Activated T-helper 17 cell treated with anti-CD3 and anti-CD28 coated beads, Interleukin-2, amount 50 U/mL, for 72 hours (primary cell): ENCODE results near the gene VAMP2. TPM values are rescaled to one million over a fixed set of nuclear protein-coding genes. Genes with fewer than 3 reads are reported as not detected.
A peak's percentile ranks its signal among the peaks of the same experiment; 100 is the strongest.

Experiments used
- ATAC-seq: fragments of 150-1000 bp; cut with Tn5 transposase; replicated peaks from 2 replicates; pipeline ENCODE4 v1.10.0; 2021; ENCODE audit warnings: mild to moderate bottlenecking, moderate library complexity
- H3K27ac Mint-ChIP-seq: one replicate; pipeline ENCODE4 v1.8.0; 2022; ENCODE audit warnings: mixed read lengths
- H3K27me3 Mint-ChIP-seq: one replicate; pipeline ENCODE4 v1.8.0; 2022; ENCODE audit warnings: mixed read lengths
- H3K36me3 Mint-ChIP-seq: one replicate; pipeline ENCODE4 v1.8.0; 2022; ENCODE audit warnings: low read depth, mild to moderate bottlenecking, mixed read lengths
- H3K4me1 Mint-ChIP-seq: one replicate; pipeline ENCODE4 v1.8.0; 2022; ENCODE audit warnings: mixed read lengths
- H3K4me3 Mint-ChIP-seq: one replicate; pipeline ENCODE4 v1.8.0; 2022; ENCODE audit warnings: mild to moderate bottlenecking, mixed read lengths
- H3K9me3 Mint-ChIP-seq: one replicate; pipeline ENCODE4 v1.8.0; 2022; ENCODE audit warnings: mixed read lengths
- total RNA-seq, 2 donors: library from RNA; stranded (reverse); gene quantifications; one replicate each; pipeline ENCODE4 v1.2.3, GENCODE V29; 2022

VAMP2 gene
- total RNA-seq, 2 donors from 2014 or later = 41.7 to 66.2 TPM

- no peaks in the 10 kb centered on the region for H3K9me3 Mint-ChIP-seq
- peaks cover 31% of the 10 kb centered on the region for H3K4me1 Mint-ChIP-seq
- peaks cover 47% of the 10 kb centered on the region for H3K36me3 Mint-ChIP-seq
- no peaks in the 10 kb centered on the region for H3K27me3 Mint-ChIP-seq
- peak overlapping the region; percentile 90 for H3K27ac Mint-ChIP-seq
- ATAC-seq = peak; percentile 6
- peak overlapping the region; percentile 84 for H3K4me3 Mint-ChIP-seq
These were observed 539 bp upstream of the VAMP2 start for GRCh38 chr17:8162997-8163977.

- Mint-ChIP-seq H3K4me3 (peak overlapping the region; percentile 94), H3K9me3 (no peaks in the 10 kb centered on the region), H3K27me3 (no peaks in the 10 kb centered on the region), H3K27ac (peak overlapping the region; percentile 79), H3K36me3 (peaks cover 51% of the 10 kb centered on the region), H3K4me1 (peaks cover 31% of the 10 kb centered on the region)
- no peak for ATAC-seq
These were observed 1.2 kb downstream of the VAMP2 start for GRCh38 chr17:8161289-8162232.

GRCh38 chr17:8160741-8161221 lies 2.0 kb downstream of the VAMP2 start:
- ATAC-seq = no peak
- peaks cover 31% of the 10 kb centered on the region for H3K4me1 Mint-ChIP-seq
- H3K27ac Mint-ChIP-seq = peak overlapping the region; percentile 79
- H3K9me3 Mint-ChIP-seq = no peaks in the 10 kb centered on the region
- peaks cover 51% of the 10 kb centered on the region for H3K36me3 Mint-ChIP-seq
- no peaks in the 10 kb centered on the region for H3K27me3 Mint-ChIP-seq
- H3K4me3 Mint-ChIP-seq = peak overlapping the region; percentile 94

GRCh38 chr17:8160224-8160577 lies 2.5 kb downstream of the VAMP2 start:
- no peaks in the 10 kb centered on the region for H3K27me3 Mint-ChIP-seq
- ATAC-seq = no peak
- H3K4me3 Mint-ChIP-seq = peak overlapping the region; percentile 94
- H3K27ac Mint-ChIP-seq = peak overlapping the region; percentile 79
- H3K4me1 Mint-ChIP-seq = peaks cover 35% of the 10 kb centered on the region
- H3K9me3 Mint-ChIP-seq = no peaks in the 10 kb centered on the region
- peaks cover 51% of the 10 kb centered on the region for H3K36me3 Mint-ChIP-seq

GRCh38 chr17:8159459-8160223 lies 3.1 kb downstream of the VAMP2 start:
- Mint-ChIP-seq H3K27ac (peak overlapping the region; percentile 79), H3K4me3 (peak overlapping the region; percentile 94), H3K27me3 (no peaks in the 10 kb centered on the region), H3K9me3 (no peaks in the 10 kb centered on the region), H3K36me3 (peaks cover 51% of the 10 kb centered on the region), H3K4me1 (peaks cover 37% of the 10 kb centered on the region)
- no peak for ATAC-seq

- Mint-ChIP-seq H3K27ac (peak overlapping the region; percentile 86), H3K36me3 (peaks cover 51% of the 10 kb centered on the region), H3K4me3 (peak overlapping the region; percentile 94), H3K9me3 (no peaks in the 10 kb centered on the region), H3K4me1 (peaks cover 39% of the 10 kb centered on the region), H3K27me3 (no peaks in the 10 kb centered on the region)
- no peak for ATAC-seq
These were observed 3.7 kb downstream of the VAMP2 start for GRCh38 chr17:8159032-8159400.

GRCh38 chr17:8158267-8159031 lies 4.3 kb downstream of the VAMP2 start:
- H3K4me1 Mint-ChIP-seq = peaks cover 45% of the 10 kb centered on the region

GRCh38 chr17:8156246-8156992 lies 6.3 kb downstream of the VAMP2 start:
- Mint-ChIP-seq H3K4me1 (peaks cover 51% of the 10 kb centered on the region), H3K9me3 (no peaks in the 10 kb centered on the region), H3K36me3 (peaks cover 35% of the 10 kb centered on the region), H3K27ac (no peak overlapping the region), H3K27me3 (no peaks in the 10 kb centered on the region), H3K4me3 (no peak overlapping the region)
- peak; percentile 76 for ATAC-seq

More at GRCh38 chr17:8158267-8159031, 4.3 kb downstream of the VAMP2 start:
- Mint-ChIP-seq H3K9me3 (no peaks in the 10 kb centered on the region), H3K4me3 (peak overlapping the region; percentile 94), H3K27ac (peak overlapping the region; percentile 86), H3K27me3 (no peaks in the 10 kb centered on the region), H3K36me3 (peaks cover 51% of the 10 kb centered on the region)
- ATAC-seq = peak; percentile 12

- ATAC-seq = no peak
- Mint-ChIP-seq H3K27ac (no peak overlapping the region), H3K36me3 (peaks cover 30% of the 10 kb centered on the region), H3K4me1 (peaks cover 47% of the 10 kb centered on the region), H3K4me3 (no peak overlapping the region), H3K9me3 (no peaks in the 10 kb centered on the region), H3K27me3 (no peaks in the 10 kb centered on the region)
These were observed 6.8 kb downstream of the VAMP2 start for GRCh38 chr17:8155996-8156245.

- H3K36me3 Mint-ChIP-seq = peaks cover 25% of the 10 kb centered on the region
- H3K9me3 Mint-ChIP-seq = no peaks in the 10 kb centered on the region
- H3K4me3 Mint-ChIP-seq = no peak overlapping the region
- no peaks in the 10 kb centered on the region for H3K27me3 Mint-ChIP-seq
- H3K27ac Mint-ChIP-seq = no peak overlapping the region
- ATAC-seq = no peak
- peaks cover 43% of the 10 kb centered on the region for H3K4me1 Mint-ChIP-seq
These were observed 7.3 kb downstream of the VAMP2 start for GRCh38 chr17:8155231-8155995.

GRCh38 chr17:8154608-8155155 lies 8.1 kb downstream of the VAMP2 start:
- no peak for ATAC-seq
- Mint-ChIP-seq H3K27ac (no peak overlapping the region), H3K4me3 (no peak overlapping the region), H3K4me1 (peaks cover 36% of the 10 kb centered on the region), H3K27me3 (no peaks in the 10 kb centered on the region), H3K36me3 (peaks cover 18% of the 10 kb centered on the region), H3K9me3 (no peaks in the 10 kb centered on the region)

GRCh38 chr17:8153957-8154607 lies 8.7 kb downstream of the VAMP2 start:
- Mint-ChIP-seq H3K36me3 (peaks cover 12% of the 10 kb centered on the region), H3K27me3 (no peaks in the 10 kb centered on the region), H3K4me1 (peaks cover 33% of the 10 kb centered on the region), H3K4me3 (no peak overlapping the region), H3K9me3 (no peaks in the 10 kb centered on the region), H3K27ac (no peak overlapping the region)
- peak; percentile 27 for ATAC-seq
